Cardiac septum (tissue), 1 donor: ENCODE results near the gene KCNJ15. TPM values are rescaled to one million over a fixed set of nuclear protein-coding genes. Genes with fewer than 3 reads are reported as not detected.

Experiments
- DNase-seq: peaks from one replicate; pipeline ENCODE4 v3.0.0-alpha.2; 2020; ENCODE audit warnings: low spot score
- intact Hi-C: fragments of 100-400 bp; cut with DNase I; formaldehyde crosslinking; loops from one replicate; pipeline ENCODE4 v1.14.0; 2022
- total RNA-seq: library from RNA; stranded (reverse); fragmentation: NEBNext Ultra II Directional; extraction: Animal tissue kit (Norgen Biotek cat#: 25700); gene quantifications from one replicate; pipeline ENCODE4 v1.2.1, GENCODE V29; 2021
- donor health status: DM: no; HTN: no; CAD: no.

Gene KCNJ15
- total RNA-seq, 1 donor from 2014 or later = 1.2 TPM

- intact Hi-C loops = no loop called here
Observed at GRCh38 chr21:38293113-38293512, 36.3 kb downstream of the KCNJ15 start.

GRCh38 chr21:38293765-38294164, 37.0 kb downstream of the KCNJ15 start:
- DNase-seq = no peak
- intact Hi-C loops = no loop called here

More at GRCh38 chr21:38293113-38293512, 36.3 kb downstream of the KCNJ15 start:
- DNase-seq = no peak

GRCh38 chr21:38294609-38295008, 37.8 kb downstream of the KCNJ15 start:
- no peak for DNase-seq
- intact Hi-C loops = no loop called here

- DNase-seq = no peak
- intact Hi-C loops = no loop called here
Observed at GRCh38 chr21:38295997-38296764, 39.4 kb downstream of the KCNJ15 start.

GRCh38 chr21:38297194-38297631, 40.4 kb downstream of the KCNJ15 start:
- DNase-seq = no peak
- intact Hi-C loops = no loop called here

GRCh38 chr21:38297871-38298270, 41.1 kb downstream of the KCNJ15 start:
- intact Hi-C loops = no loop called here
- no peak for DNase-seq

GRCh38 chr21:38298832-38299231, 42.0 kb downstream of the KCNJ15 start:
- DNase-seq = no peak
- intact Hi-C loops = no loop called here

- DNase-seq = no peak
- intact Hi-C loops = no loop called here
Observed at GRCh38 chr21:38299671-38300070, 42.9 kb downstream of the KCNJ15 start.

- intact Hi-C loops = no loop called here
- DNase-seq = no peak
Observed at GRCh38 chr21:38300141-38300578, 43.4 kb downstream of the KCNJ15 start.

- DNase-seq = no peak
- intact Hi-C loops = no loop called here
Observed at GRCh38 chr21:38301321-38302214, 44.8 kb downstream of the KCNJ15 start.

GRCh38 chr21:38303300-38303699, 46.5 kb downstream of the KCNJ15 start:
- DNase-seq = no peak
- intact Hi-C loops = no loop called here

- intact Hi-C loops = no loop called here
- no peak for DNase-seq
Observed at GRCh38 chr21:38306433-38307141, 49.8 kb downstream of the KCNJ15 start.

GRCh38 chr21:38307771-38308531, 51.2 kb downstream of the KCNJ15 start:
- intact Hi-C loops = no loop called here
- DNase-seq = no peak

- DNase-seq = no peak
- intact Hi-C loops = no loop called here
Observed at GRCh38 chr21:38308532-38309119, 51.8 kb downstream of the KCNJ15 start.

GRCh38 chr21:38310646-38311485, 54.1 kb downstream of the KCNJ15 start:
- no peak for DNase-seq
- intact Hi-C loops = no loop called here

GRCh38 chr21:38311765-38312164, 55.0 kb downstream of the KCNJ15 start:
- intact Hi-C loops = no loop called here
- no peak for DNase-seq

GRCh38 chr21:38312822-38313221, 56.0 kb downstream of the KCNJ15 start:
- intact Hi-C loops = no loop called here
- DNase-seq = no peak

- intact Hi-C loops = no loop called here
- no peak for DNase-seq
Observed at GRCh38 chr21:38314558-38314957, 57.8 kb downstream of the KCNJ15 start.
